Stimulated activated CD4-positive, alpha-beta T cell treated with anti-CD3 and anti-CD28 coated beads, Interleukin-4, amount 100 ng/mL, for 1 hour (primary cell): ENCODE data around the gene CLECL1.
"Not testable (repeated sequence)": the region's sequence is repeated elsewhere in the genome, so short reads cannot be mapped to it uniquely, and the experiment has no call there.

Experiments
- DNase-seq: peaks from one replicate; pipeline ENCODE4 v3.0.0-alpha.2; 2020

The CLECL1 gene

GRCh38 chr12:9751204-9752144, 18.6 kb upstream of the CLECL1 start:
- DNase-seq = peak; percentile 47

DNA sequence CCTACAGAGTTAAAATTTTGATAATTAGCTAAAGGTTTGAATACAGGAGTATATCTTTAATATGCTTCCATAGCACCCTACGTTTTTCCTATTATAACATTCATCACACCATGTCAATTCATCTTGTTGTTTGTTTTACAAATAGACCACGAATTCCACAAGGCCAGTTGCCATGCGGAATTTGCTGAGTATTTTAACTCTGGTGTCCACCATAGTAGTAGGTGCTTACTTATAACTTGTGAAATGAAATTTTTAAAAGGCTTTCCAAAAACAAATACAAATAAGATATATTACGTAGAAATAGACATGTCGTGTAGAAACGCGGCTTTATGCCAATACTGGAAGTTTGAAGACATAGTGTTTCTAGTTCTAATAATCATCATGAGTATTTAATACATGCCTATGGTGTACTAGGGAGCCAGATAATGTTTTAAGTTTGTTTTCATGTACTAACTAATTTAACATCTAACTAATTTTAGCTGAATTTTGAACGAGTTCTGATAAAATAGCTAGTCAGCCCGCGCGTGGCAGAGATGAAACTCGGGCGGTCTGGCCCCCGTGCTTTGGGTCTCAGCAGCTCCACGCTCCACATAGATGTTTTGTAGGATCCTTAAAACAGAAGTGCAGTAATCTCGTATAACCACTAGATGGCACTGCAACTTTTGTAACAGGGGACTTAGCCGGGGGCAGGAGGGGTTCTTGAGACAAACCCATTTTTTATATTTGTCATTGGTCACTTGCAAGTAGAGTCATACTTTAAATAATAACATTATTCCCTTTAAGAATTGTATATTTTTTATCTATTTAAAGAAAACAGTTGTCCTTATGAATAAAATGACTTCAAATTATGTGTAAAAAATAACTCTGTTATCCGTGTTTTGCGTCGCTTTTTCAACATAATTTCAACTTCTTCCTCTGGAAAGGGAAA, 17.6 kb upstream of the CLECL1 start:
- peak; percentile 48 for DNase-seq

- DNase-seq = no peak
Observed at GRCh38 chr12:9749640-9750039, 16.7 kb upstream of the CLECL1 start.

- DNase-seq = no peak
Observed at GRCh38 chr12:9745199-9745598, 12.3 kb upstream of the CLECL1 start.

DNA sequence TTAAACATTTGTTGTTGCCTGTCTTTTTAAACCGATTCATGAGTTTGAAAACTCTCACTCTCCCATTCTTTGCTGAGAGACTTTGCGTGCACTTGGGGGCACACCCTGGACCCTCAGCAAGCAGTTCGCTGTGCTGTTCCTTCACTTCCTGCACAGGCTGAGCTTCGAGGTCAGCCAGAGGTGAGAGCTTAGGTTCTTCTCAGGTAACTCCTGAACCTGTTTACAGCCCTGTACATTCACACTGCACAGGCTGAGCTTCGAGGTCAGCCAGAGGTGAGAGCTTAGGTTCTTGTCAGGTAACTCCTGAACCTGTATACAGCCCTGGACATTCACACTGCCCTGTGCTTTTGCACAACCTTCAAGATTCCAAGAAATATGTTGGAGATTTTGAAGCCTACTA, 9.8 kb upstream of the CLECL1 start:
- DNase-seq = no peak

DNA sequence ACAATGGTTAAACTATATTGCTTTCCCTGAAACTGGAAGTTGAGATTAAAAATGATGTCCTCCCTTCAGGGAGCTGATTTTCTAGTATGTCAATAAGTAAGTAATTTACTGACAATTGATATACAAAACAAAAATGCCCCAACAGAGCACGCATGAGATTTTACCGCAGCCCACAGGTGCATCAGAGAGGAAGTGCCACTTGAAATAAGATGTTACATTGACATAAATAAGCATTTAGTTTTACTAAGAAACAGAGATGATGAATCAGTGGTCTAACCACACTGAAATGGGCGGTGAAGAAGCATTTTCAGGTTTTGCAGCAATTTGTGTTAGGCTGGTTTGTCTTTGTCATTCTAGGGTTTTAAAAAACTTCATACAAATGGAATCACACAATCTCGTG, 8.8 kb upstream of the CLECL1 start:
- DNase-seq = peak; percentile 53

- DNase-seq = no peak
Observed at GRCh38 chr12:9740106-9740750, 7.3 kb upstream of the CLECL1 start.

- not testable (repeated sequence) for DNase-seq
Observed at GRCh38 chr12:9739404-9740105, 6.7 kb upstream of the CLECL1 start.

DNA sequence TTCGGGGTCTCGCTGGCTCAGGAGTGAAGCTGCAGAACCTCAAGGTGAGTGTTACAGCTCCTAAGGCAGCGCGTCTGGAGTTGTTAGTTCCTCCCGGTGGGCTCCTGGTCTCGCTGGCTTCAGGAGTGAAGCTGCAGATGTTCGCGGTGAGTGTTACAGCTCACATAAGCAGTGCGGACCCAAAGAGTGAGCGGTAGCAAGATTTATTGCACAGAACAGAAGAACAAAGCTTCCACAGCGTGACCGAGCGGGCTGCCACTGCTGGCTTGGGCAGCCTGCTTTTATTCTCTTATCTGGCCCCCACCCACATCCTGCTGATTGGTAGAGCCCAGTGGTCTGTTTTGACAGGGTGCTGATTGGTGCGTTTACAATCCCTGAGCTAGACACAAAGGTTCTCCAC, 6.0 kb upstream of the CLECL1 start:
- not testable (repeated sequence) for DNase-seq

DNA sequence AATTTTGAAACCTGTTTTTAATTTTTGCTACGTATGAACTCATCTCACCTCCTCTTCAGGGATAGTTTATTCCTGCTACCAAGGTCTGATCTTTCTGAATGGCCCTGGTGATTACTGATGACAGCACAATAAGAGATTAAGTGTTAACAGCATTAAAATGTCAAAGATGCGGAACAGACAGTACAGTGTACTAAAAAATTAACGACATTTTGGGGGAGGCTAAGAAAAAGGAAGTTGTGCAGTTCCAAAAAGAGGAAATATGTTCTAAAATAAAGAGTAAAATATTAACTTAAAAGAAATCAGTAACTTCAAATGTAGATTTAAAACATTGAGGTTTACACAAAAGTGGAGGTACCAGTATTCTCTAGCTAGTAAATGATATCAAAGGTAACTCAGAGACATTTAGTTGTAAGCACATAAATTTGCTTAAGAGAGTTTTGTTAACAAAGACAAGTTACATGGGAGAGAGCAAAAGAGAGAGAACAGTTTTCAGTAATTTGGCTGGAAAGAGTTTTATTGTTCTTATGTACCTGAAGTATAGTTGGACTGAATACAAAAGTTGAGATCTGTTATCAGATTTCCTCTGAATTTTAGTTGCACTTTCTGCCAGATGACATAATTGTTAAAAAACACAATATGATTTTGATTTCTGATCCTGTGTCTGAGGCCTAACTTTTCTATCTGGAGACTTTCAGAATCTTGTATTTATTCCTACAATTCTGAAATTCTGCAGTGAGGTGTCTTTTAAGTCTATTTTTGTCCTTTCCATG, 4.2 kb upstream of the CLECL1 start:
- no peak for DNase-seq

- no peak for DNase-seq
Observed at GRCh38 chr12:9735601-9736000, 2.7 kb upstream of the CLECL1 start.

DNA sequence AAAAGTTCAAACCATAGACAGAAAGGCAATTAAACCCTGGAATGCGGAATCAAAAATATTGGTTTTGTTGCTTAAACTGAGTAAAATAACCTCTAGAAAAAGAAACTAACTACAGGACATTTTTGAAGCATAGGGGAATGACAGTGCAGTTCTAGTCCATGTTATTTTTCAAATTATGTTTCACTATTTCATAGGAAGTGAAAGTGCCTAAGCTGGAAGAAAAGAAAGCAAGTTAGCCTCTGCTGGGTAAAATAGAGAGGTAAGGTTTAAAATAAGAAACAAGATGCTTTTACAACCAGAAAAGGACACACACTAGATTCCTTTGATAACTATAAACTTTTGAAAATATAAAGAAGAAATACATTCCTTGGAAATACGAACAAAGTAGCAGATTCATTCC, 1.1 kb downstream of the CLECL1 start:
- no peak for DNase-seq

DNA sequence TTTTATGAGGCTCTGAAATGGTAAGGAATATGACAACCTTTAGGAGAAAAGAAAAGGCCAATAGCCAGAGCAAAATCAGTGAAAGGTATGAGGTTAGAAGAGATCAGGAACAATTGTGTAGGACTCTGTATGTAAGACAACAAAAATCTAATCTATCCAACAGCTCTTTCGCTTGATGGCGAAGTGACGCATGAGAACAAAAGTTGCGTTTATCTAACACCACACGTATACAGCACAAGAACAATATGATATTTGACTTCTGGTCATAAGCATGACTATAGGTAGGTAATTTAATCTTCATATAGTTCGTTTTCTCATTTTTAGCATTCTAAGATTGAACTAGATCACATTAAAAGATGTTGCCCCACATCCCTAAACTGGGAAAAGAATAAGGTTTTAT, 1.5 kb downstream of the CLECL1 start:
- DNase-seq = no peak

DNA sequence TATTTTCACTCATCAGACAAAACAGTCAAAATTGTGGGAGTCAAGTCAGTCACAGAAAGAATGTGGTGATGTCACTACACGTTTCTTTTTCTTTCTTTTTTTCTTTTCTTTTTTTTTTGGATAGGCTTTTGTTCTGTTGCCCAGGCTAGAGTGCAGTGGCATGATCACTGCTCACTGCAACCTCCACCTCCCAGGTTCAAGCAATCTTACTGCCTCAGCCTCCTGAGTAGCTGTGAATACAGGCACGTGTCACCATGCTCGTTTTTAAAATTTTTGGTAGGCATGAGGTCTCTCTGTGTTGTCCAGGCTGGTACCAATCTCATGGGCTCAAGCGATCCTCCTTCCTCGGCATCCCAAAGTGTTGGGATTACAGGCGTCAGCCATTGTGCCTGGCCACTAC, 2.3 kb downstream of the CLECL1 start:
- no peak for DNase-seq

- no peak for DNase-seq
Observed at GRCh38 chr12:9730011-9730410, 2.9 kb downstream of the CLECL1 start.

DNA sequence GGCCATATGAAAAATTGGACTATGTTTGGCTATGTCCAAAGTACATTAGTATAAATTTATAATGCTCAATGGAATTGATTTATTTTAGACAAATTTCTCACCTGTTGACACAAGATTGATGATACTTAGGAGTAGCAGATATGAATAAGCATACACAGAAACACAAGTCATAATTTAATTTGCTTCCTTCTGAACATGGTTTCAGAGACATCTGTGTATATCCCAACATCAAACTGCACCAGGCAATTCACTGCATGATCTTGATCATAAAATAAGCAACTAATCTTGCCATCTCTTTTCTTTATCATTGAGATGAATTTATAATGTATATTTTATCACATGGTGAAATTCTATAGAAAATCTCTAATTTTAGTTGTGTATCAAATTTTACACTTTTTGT, 3.8 kb downstream of the CLECL1 start:
- DNase-seq = no peak

GRCh38 chr12:9727813-9728212, 5.1 kb downstream of the CLECL1 start:
- no peak for DNase-seq

DNA sequence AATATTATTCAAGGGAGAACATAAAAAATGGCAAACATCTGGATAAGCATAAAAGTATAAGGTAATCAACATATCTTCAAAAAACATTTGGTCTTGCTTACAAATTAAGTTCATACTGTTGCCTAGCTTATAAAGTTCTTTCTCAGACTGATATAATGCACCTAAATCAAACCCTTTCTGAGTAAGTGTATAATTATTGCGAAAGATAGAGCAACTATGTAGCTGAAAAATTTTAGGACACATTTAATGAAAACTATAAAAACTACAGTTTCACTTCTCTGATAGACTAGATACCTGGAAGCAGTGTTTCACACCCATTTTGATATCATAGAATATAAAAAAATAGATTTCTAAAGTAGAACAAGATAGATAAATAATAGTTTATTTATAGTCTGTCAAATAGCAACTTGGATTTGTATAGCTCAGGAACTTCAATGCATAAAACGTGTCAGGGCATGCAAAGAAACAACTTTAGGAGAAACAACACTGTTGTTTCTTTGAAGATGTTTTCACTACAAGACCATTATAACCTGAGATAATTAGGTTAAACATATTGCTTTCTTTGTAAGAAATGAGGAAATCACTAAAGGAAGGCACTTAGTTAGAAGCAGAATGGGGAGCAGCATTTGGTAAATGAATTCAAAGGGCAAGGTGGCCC, 7.6 kb downstream of the CLECL1 start:
- DNase-seq = no peak

DNA sequence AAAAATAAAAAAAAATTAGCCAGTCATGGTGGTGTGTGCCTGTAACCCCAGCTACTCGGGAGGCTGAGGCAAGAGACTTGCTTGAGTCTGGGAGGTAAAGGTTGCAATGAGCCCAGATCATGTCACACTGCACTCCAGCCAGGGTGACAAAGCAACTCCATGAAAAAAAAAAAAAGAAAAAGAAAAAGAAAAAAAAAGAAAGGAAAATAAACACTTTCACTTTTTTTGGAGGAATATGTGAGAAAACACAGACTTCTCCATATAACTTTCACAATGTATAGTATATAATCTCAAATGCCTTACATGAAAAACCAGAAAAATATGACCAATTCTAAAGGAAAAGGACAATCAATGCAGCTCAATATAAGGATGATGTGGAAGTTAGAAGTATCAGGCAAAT, 8.9 kb downstream of the CLECL1 start:
- DNase-seq = no peak

GRCh38 chr12:9721394-9722092, 11.4 kb downstream of the CLECL1 start:
- no peak for DNase-seq

DNA sequence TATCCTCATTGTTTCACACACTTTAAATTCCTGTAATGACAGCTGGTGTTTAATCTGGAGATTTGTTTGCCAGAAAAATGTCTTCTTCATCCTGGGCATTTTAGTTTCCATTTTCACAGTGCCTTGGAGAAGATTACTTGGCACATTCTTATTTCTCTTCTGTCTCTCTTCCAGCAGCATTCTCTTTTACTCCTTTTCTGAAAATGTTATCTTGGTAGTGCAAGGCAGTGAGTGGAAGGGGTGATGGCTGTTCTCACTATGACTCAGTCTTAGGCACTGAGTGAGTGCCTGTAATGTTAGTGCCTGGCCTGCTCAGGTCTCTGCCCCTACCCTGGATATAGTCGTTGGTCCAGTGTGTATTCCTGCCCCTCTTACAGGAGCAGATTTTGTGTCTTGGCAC, 13.1 kb downstream of the CLECL1 start:
- DNase-seq = no peak
